ENCODE measurements around the gene SLC17A4. TPM values are rescaled to one million over a fixed set of nuclear protein-coding genes. Genes with fewer than 3 reads are reported as not detected.

SLC17A4 gene
- polyA plus RNA-seq, 3 donors from 2014 or later, result not detected

DNA sequence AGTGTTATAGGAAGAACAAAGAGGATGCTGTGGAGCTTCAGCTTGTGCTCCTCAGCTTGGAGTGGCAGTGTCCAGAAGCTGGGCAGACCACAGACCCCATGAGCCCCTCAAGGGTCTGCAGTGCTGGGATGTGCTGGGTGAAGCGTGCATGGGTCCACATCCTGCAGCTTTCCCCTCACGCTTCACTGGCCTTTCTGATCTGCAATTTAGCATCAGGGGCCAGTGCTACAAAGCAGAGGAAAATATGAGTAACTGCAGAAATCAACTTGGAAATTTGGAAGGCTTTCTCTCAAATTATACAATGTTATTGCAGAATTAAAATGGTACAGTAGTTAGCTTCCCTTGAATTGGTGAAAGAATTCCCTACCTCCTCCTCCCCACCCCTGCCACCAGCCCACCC is 10.1 kb downstream of the SLC17A4 start:
- H3K27ac Mint-ChIP-seq, result no peak overlapping the region
- no peaks in the 10 kb centered on the region for H3K9me3 Mint-ChIP-seq
- H3K4me3 Mint-ChIP-seq, result no peak overlapping the region
- H3K36me3 Mint-ChIP-seq, result no peaks in the 10 kb centered on the region
- peaks cover 2 to 7% (median 5%) of the 10 kb centered on the region in 3 donors for H3K27me3 Mint-ChIP-seq (ENCODE audit: low read depth in 3 of 3)
- H3K4me1 Mint-ChIP-seq, result no peaks in the 10 kb centered on the region
- DNase-seq, result no peak

DNA sequence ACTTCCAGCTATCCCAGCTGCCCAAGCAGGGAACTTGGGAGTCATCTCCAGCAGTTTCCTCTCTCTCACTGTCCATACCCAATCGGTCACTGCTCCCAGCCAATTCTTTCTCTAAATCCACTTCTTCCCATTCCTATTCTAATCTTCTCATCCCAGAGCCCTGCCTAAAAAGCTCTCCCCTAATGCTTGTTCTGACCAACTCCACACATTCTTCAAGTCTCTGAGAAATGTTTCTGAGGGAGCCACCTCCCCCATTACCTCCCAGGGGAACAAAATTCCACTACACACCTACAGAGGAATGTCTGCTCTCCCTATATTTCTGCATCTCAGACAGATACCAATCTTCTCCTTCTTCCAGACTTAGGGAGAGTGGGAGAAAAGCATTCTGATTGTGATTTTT is 14.0 kb downstream of the SLC17A4 start:
- Mint-ChIP-seq H3K27ac (no peak overlapping the region), H3K27me3 (ENCODE audit: low read depth in 3 of 3) (peaks cover 2 to 13% (median 6%) of the 10 kb centered on the region in 3 donors)

DNA sequence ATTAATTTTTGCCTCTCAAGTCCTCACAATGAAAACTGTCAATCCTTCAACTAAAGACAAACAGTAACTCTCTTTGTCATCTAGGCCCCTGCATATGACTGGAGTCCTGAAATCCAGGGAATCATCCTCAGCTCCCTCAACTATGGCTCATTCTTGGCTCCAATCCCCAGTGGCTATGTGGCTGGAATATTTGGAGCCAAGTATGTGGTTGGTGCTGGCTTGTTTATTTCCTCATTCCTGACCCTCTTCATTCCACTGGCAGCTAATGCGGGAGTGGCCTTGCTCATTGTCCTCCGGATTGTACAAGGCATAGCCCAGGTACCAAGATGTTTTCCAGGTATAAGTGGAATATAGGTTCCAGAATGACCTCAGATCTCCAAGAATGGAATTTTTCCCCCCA is 15.4 kb downstream of the SLC17A4 start:
- Mint-ChIP-seq H3K9me3 (no peaks in the 10 kb centered on the region), H3K27ac (no peak overlapping the region), H3K4me1 (no peaks in the 10 kb centered on the region), H3K36me3 (no peaks in the 10 kb centered on the region), H3K4me3 (no peak overlapping the region), H3K27me3 (ENCODE audit: low read depth in 3 of 3) (peaks cover 2 to 13% (median 6%) of the 10 kb centered on the region in 3 donors)
- no peak for DNase-seq

More for the DNA sequence above, 14.0 kb downstream of the SLC17A4 start:
- no peak overlapping the region for H3K4me3 Mint-ChIP-seq
- DNase-seq, result no peak
- H3K4me1 Mint-ChIP-seq, result no peaks in the 10 kb centered on the region
- H3K9me3 Mint-ChIP-seq, result no peaks in the 10 kb centered on the region
- no peaks in the 10 kb centered on the region for H3K36me3 Mint-ChIP-seq

DNA sequence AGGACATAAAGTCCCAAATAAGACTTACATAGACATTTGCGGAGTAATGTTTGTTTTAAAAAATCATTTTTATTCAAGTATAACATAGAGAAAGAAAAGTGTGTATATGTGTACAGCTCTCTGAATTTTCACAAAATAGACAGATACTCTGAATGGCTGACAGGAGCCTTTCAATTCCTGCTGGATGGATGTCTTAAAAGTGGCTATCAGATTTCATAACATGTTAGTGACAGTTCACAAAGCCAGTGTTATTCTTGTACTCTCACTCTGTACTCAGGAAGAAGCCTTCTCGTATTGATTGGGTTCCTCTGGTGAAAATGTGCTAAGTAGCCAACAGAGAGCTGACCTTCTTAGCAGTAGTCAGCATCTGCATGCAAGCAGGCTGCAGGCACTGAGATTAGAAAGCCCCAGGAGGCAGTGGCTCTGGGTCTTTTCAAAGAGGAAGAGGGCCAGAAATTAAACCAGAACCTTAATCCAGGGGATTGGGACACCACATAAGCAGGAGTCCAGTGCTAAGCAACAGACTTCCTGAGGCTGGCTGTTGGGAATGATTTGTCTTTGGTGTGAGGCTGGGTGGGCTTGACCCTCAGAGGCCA is 19.7 kb downstream of the SLC17A4 start:
- no peaks in the 10 kb centered on the region for H3K4me1 Mint-ChIP-seq
- H3K4me3 Mint-ChIP-seq, result no peak overlapping the region
- no peaks in the 10 kb centered on the region for H3K36me3 Mint-ChIP-seq
- H3K9me3 Mint-ChIP-seq, result no peaks in the 10 kb centered on the region
- H3K27me3 Mint-ChIP-seq (ENCODE audit: low read depth in 3 of 3), result peaks cover 0 to 17% (median 4%) of the 10 kb centered on the region in 3 donors
- DNase-seq, result no peak
- no peak overlapping the region for H3K27ac Mint-ChIP-seq

DNA sequence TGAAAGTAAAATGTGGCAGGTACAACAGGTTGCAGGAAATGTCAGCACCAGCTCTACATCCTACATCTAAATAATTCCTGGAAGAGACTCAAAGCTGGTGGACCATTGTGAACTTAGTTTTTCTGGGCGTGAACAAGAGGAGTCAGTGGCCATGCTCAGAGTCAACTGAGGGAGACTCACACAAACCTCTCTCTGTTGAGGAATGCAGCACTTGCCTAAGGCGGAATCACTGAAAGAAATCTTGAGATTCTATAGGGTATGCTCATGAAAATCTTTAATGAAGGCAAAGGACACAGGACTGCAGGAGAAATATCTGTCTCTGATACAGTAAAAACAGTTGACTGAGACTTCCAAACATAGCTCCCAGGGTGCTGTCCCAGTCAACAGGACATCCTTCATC is 22.5 kb downstream of the SLC17A4 start:
- Mint-ChIP-seq H3K27ac (no peak overlapping the region), H3K4me1 (no peaks in the 10 kb centered on the region), H3K27me3 (ENCODE audit: low read depth in 3 of 3) (peaks cover 0 to 12% (median 4%) of the 10 kb centered on the region in 3 donors), H3K9me3 (no peaks in the 10 kb centered on the region), H3K4me3 (no peak overlapping the region), H3K36me3 (no peaks in the 10 kb centered on the region)
- DNase-seq, result no peak

DNA sequence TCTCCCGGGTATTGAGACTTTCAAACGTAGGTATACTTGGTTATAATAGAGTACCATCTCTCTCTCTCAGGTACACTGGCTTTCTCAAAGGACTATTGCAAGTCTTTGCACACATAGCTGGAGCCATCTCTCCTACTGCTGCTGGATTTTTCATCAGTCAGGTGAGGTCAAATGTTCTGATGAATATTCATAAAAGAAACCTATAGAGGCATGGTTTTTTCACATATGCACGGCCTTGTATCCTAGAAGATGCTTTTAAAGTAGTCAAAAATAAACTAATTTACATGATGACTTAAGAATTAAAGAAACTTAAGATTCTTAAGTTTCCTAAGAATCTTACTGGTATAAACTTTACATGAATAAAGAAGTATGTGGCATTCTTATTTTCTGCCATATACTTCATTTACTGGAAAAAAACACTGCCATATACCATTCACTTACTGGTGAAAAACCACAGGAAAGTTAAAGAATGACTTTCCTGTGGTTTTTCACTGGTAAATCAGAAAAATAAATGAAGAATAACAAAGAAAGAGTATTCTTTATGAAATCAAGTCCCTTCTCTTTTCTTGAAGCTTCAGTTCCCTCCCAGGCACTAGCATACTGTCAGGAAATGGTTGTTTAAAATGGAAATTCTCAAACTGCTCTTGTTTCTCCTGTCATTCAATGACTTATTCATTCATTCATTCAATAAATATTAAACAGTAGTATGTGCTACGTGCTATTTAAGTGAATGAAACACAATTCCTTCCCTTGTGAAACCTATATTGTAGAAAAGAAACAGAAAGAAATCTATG is 23.5 kb downstream of the SLC17A4 start:
- H3K4me3 Mint-ChIP-seq, result no peak overlapping the region
- H3K36me3 Mint-ChIP-seq, result no peaks in the 10 kb centered on the region
- DNase-seq, result no peak
- H3K9me3 Mint-ChIP-seq, result no peaks in the 10 kb centered on the region
- no peaks in the 10 kb centered on the region for H3K4me1 Mint-ChIP-seq
- H3K27me3 Mint-ChIP-seq (ENCODE audit: low read depth in 3 of 3), result peaks cover 0 to 13% (median 4%) of the 10 kb centered on the region in 3 donors
- H3K27ac Mint-ChIP-seq, result no peak overlapping the region

DNA sequence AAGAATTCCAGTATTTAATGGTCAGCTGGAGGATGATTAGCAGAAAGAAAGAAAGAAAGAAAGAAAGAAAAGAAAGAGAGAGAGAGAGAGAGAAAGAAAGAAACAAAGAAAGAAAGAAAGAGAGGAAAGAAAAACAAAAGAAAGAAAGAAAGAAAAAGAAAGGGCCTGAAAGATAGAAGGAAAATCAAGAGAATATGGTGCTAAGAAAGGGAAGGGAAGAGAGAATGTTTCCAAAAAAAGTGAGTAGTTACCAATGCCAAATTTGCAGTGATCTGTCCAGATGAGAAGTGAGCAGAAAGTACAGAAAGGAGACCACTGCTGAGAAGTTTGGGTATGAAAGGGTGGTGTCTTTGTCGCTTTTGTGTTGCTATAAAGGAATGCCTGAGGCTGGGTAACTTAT is 26.6 kb downstream of the SLC17A4 start:
- Mint-ChIP-seq H3K4me1 (no peaks in the 10 kb centered on the region), H3K36me3 (no peaks in the 10 kb centered on the region), H3K4me3 (no peak overlapping the region), H3K27me3 (ENCODE audit: low read depth in 3 of 3) (peaks cover 3 to 7% (median 4%) of the 10 kb centered on the region in 3 donors), H3K27ac (no peak overlapping the region), H3K9me3 (no peaks in the 10 kb centered on the region)
- no peak for DNase-seq

DNA sequence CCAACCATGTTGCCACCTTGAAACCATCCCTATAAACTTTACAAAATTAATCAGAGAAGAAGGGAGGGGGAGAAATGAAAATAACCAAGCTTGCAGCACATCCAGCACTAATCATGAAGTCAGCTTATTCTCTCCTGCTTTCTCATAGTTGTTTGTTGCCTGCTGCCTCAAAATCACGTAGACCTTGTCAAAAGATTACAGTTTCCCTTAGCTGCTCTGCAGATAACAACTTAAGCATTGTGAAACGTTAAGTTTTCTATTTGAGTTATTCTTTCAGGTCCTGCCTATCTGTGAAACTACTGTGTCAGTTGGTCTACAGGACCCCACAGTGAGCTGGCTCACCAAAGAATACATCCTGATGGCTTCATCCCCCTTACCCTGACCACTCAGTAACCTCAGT is 32.9 kb downstream of the SLC17A4 start:
- Mint-ChIP-seq H3K9me3 (no peaks in the 10 kb centered on the region), H3K27ac (no peak overlapping the region), H3K4me1 (no peaks in the 10 kb centered on the region), H3K27me3 (ENCODE audit: low read depth in 3 of 3) (peaks cover 2 to 4% (median 4%) of the 10 kb centered on the region in 3 donors), H3K4me3 (no peak overlapping the region), H3K36me3 (peaks cover 0 to under 1% (median 0%) of the 10 kb centered on the region in 3 donors)
- no peak for DNase-seq

DNA sequence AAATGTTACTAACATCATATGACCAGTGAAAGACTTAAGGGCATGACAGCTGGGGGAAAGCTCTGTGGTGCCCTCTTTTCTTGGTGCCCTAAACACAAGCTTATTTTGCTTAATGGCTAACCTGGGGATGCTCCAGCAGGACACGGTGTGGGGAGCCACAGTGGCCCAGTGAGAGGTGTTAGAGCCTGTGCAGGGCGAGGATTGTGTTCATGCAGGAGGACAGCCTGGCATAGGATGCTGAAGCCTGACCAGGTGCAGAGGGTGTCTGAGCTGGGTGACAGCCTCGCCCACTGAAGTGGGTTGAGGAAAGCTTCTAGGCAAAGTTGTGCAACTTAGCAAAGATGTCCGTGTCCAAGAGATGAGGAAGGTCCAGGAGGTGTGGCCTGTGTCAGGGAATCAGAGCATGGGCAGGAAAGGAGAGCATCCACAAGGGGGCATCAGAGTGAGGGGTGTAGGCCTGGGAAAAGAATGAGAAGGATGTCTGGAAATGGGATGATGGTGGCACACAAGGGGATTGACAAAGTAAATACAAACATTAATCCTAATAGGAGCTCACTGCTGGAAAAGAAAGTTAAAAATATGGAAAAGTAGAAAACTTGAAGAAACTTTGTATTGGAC is 33.9 kb downstream of the SLC17A4 start:
- no peaks in the 10 kb centered on the region for H3K4me1 Mint-ChIP-seq
- H3K27me3 Mint-ChIP-seq (ENCODE audit: low read depth in 3 of 3), result peaks cover 0 to 4% (median 4%) of the 10 kb centered on the region in 3 donors
- H3K36me3 Mint-ChIP-seq, result peaks cover 0 to 5% (median 0%) of the 10 kb centered on the region in 3 donors
- peak; percentile 4 to 20 (median 7) for DNase-seq
- H3K4me3 Mint-ChIP-seq, result no peak overlapping the region
- H3K27ac Mint-ChIP-seq, result no peak overlapping the region
- no peaks in the 10 kb centered on the region for H3K9me3 Mint-ChIP-seq

DNA sequence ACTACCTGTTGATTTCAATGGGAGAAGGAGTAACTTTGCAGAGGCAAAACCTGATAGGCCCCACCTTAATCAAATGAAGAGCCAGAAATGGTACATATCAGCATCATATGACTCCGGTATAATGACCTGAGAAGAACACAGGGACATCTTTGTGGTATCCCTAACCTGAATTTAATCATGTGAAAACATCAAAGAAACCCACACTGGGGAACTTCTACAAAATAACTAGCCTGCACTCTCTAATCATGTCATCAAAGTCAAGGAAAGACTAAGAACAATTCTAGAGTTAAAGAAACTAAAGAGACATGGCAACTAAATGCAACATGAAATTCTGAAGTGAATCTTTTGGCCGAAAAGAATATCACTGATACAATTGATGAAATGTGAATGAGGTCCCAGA is 34.9 kb downstream of the SLC17A4 start:
- H3K27me3 Mint-ChIP-seq (ENCODE audit: low read depth in 3 of 3), result peaks cover 0 to 4% (median 4%) of the 10 kb centered on the region in 3 donors
- DNase-seq, result no peak
- H3K4me3 Mint-ChIP-seq, result no peak overlapping the region
- H3K4me1 Mint-ChIP-seq, result no peaks in the 10 kb centered on the region
- H3K9me3 Mint-ChIP-seq, result no peaks in the 10 kb centered on the region
- peaks cover 0 to 5% (median 0%) of the 10 kb centered on the region in 3 donors for H3K36me3 Mint-ChIP-seq
- H3K27ac Mint-ChIP-seq, result no peak overlapping the region

DNA sequence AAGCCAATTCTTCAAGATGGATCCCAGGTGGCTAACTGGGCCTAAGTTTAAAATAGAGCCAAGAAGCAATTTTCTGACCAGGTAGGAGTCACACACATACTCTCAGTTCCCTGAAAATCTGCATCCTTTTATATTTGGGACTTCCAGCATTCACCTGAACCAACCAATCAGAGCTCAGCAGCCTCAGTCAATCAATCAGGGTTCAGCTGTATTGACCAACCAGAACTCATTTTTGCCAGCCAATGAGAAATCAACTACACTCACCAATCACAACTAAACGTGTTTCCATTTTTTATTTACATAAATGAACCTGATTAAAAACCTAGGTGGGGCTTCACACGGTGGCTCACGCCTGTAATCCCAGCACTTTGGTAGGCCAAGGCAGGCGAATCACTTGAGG is 37.5 kb downstream of the SLC17A4 start:
- H3K9me3 Mint-ChIP-seq, result no peaks in the 10 kb centered on the region
- peaks cover 0 to 5% (median 0%) of the 10 kb centered on the region in 3 donors for H3K36me3 Mint-ChIP-seq
- no peak overlapping the region for H3K4me3 Mint-ChIP-seq
- DNase-seq, result no peak
- H3K27me3 Mint-ChIP-seq (ENCODE audit: low read depth in 3 of 3), result peaks cover 0 to 5% (median 0%) of the 10 kb centered on the region in 3 donors
- no peaks in the 10 kb centered on the region for H3K4me1 Mint-ChIP-seq
- H3K27ac Mint-ChIP-seq, result no peak overlapping the region

DNA sequence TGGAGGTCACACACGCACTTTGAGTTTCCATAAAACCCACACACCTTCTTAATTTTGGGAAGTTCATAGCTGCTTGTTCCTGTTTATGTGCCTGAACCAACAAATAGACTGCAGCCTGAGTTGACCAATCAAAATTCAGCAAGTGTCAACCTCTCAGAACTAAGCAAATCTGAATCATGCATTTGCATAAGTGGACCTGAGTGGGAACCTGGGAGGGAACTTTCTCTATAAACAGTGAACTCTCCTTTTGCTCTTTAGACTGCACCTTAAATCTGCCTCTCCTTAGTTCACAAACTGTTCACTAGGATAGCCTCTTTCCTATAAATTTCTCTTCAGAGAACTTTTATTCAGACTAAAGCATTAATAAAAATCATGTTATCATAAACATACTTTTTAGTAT is 39.4 kb downstream of the SLC17A4 start:
- H3K4me1 Mint-ChIP-seq, result no peaks in the 10 kb centered on the region
- DNase-seq, result no peak
- peaks cover 0 to 5% (median 0%) of the 10 kb centered on the region in 3 donors for H3K36me3 Mint-ChIP-seq
- H3K27me3 Mint-ChIP-seq (ENCODE audit: low read depth in 3 of 3), result peaks cover 0 to 8% (median 3%) of the 10 kb centered on the region in 3 donors
- H3K9me3 Mint-ChIP-seq, result no peaks in the 10 kb centered on the region
- H3K4me3 Mint-ChIP-seq, result no peak overlapping the region
- H3K27ac Mint-ChIP-seq, result no peak overlapping the region

DNA sequence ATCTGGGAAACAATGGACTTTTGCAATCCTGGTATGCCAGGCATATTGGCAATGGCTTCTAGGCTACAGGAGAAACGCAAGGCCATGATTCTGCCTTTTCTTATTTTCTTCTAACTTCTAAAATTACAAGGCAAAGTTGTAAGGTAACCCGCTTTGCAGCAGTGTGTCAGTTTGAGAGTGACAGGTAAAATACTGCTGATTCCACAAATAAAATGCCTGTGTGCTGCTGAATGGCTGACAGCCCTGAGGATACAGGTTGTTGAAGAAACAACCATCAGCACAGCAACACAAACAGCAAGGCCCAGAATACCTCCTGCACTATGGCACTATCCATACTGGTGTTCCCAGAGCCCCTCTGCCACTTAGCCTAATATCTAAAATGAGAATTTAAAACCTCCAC is 40.2 kb downstream of the SLC17A4 start:
- Mint-ChIP-seq H3K27me3 (ENCODE audit: low read depth in 3 of 3) (peaks cover 0 to 10% (median 3%) of the 10 kb centered on the region in 3 donors), H3K9me3 (no peaks in the 10 kb centered on the region), H3K36me3 (peaks cover 0 to 5% (median 0%) of the 10 kb centered on the region in 3 donors), H3K27ac (no peak overlapping the region), H3K4me1 (no peaks in the 10 kb centered on the region), H3K4me3 (no peak overlapping the region)
- DNase-seq, result no peak

DNA sequence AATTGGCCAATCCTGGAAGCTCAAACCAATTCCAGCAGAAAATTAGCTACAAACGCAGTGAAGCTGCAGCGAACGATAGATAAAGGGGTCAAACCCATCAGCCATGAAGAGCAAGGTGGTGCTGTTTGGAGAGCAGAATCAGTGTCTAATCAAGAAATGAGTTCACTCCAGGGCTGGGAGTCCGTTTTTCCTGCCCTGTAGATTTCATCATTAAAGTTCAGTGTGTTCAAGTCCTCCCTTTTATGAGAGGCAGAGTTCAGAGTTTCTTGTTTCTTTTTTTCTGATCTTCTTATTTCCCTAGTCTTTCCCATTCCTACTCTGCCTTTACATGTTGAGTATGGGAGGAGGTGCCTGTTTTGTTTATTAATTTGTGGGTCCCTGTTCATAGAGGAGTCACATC is 46.9 kb downstream of the SLC17A4 start:
- H3K36me3 Mint-ChIP-seq, result no peaks in the 10 kb centered on the region
- no peak for DNase-seq
- no peak overlapping the region for H3K27ac Mint-ChIP-seq
- H3K4me3 Mint-ChIP-seq, result no peak overlapping the region
- peaks cover 0 to 23% (median 4%) of the 10 kb centered on the region in 3 donors for H3K27me3 Mint-ChIP-seq (ENCODE audit: low read depth in 3 of 3)
- H3K9me3 Mint-ChIP-seq, result peaks cover 0 to 2% (median 0%) of the 10 kb centered on the region in 6 donors
- H3K4me1 Mint-ChIP-seq, result no peaks in the 10 kb centered on the region
